Epidermal melanocyte (primary cell): ENCODE data around the gene RRBP1.
"Not testable (repeated sequence)": the region's sequence is repeated elsewhere in the genome, so short reads cannot be mapped to it uniquely, and the experiment has no call there.

Source experiments
- DNase-seq: peaks from one replicate; pipeline ENCODE4 v3.0.0; 2011; ENCODE audit warnings: low spot score; ENCODE audit not compliant: insufficient read length

Gene RRBP1

DNA sequence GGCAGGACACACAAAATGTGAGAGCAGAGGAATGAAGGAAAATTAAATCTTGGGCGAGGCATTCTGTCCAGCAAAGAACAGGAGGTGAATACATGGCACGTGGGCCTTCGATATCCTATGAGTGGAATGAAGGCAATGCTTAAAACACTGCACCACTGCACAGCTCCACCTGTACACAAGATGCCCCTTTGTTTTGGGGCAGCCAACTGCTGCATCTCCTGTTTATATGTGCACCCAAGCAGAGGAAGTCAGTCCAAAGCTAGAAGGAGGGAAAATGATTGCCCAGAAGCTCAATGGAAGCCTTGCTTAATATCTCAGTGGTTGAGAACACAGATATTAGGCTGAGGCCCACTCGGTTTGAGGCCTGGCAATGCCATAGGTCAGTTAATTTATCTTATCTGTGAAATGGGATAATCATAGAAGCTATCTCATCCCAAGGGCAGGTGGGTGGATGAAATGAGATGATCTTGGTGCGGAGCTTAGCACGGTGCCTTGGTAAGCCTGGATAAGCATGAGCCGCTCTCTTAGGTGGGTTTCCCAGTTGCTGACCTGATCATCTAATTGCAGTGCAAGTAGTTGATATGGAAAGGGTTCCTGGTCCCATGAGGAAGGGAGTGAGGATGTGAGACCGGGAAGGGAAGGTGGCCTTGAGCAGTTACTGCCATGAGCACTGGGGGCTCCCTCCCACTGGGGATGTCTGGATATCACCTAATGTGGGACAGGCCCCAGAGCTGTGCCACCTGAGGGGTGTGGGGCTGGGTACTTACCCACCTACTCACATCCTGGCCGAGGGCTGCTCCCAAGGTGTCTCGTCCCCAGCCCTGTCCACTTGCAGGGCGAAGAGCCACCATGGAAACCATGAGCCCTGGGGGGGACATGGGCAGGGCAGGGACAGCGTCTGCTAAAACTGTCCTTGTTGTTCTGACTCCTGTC is 27.6 kb upstream of the RRBP1 start:
- DNase-seq = no peak

DNA sequence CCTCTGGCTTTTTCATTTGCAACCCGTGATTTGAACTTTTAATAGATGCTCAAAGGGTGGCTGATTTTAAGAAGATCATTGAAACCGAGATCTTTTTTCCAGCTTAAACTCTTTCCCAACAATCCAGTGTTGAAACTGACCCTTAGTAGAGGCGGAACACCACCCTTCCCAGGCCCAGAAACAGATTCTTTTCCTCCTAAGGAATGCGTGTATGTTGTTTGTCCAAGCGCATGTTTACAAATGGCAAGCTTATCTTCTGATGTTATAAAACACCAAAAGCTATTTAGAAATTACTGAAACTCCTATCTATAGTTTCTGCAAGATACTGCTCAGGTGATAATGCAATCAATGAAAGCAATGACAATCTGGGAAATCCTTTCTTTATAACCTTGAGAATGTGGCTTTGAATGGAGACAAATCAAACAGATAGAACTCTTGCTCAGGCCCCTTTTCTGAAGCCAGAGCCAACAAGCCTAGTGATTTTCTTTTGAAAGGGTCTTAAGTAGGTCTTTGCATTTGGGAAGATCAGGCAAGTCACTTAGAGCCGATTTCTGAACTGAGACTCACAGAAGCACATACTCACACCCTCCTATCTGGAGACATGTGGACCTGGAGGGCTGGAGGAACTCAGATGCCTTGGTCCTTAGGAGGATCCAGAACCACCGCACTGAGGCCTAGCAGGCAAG is 26.8 kb upstream of the RRBP1 start:
- DNase-seq = no peak

DNA sequence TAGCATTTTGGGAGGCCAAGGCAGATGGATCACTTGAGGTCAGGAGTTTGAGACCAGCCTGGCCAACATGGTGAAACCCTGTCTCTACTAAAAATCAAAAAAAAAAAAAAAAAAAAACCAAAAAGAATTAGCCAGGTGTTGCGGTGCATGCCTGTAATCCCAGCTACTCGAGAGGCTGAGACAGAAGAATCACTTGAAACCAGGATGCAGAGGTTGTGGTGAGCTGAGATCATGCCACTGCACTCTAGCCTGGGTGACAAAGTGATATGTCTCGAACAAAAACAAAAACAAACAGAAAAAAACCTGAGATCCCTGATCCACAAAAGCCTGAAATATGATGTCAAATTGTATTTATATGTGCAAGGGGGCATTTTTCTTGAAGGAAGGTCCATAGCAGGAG is 25.9 kb upstream of the RRBP1 start:
- DNase-seq = not testable (repeated sequence)

DNA sequence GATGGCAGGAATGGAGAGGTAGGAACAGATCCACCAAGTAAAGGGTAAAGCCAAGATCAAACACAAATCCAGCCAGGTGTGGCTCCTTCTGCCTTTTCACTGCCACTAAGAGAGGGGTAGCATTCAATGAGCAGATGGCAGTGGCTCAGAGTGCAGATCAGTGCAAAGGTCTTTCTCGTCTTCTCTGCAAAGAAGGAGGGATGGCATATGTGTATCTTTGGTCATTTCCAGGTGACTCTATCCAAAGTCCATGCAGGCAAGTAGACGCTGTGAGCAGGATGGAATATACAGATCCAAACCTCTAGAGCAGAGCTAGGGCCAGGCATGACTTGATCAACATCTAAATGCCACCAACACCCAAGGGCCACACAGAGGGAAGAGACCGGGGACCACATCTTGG is 24.6 kb upstream of the RRBP1 start:
- no peak for DNase-seq

DNA sequence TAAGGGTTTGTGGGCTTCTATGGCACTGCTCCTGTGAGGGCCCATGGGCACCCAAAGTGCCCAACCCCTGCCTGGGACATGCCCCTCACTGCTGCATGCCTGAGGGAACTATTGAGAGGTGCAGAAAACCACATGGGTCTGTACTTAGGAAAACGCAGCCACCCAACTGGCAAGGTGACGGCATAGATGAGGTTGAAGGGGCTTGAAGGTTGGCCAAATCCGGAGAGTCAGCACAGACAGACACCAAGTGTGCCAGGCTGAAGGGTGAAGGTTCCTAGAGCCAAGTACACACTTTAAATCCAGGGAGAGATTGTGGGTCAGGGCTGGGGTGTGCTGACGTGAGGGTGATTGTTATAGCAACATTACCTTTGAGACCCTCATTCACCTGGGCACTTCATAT is 23.9 kb upstream of the RRBP1 start:
- DNase-seq = no peak

DNA sequence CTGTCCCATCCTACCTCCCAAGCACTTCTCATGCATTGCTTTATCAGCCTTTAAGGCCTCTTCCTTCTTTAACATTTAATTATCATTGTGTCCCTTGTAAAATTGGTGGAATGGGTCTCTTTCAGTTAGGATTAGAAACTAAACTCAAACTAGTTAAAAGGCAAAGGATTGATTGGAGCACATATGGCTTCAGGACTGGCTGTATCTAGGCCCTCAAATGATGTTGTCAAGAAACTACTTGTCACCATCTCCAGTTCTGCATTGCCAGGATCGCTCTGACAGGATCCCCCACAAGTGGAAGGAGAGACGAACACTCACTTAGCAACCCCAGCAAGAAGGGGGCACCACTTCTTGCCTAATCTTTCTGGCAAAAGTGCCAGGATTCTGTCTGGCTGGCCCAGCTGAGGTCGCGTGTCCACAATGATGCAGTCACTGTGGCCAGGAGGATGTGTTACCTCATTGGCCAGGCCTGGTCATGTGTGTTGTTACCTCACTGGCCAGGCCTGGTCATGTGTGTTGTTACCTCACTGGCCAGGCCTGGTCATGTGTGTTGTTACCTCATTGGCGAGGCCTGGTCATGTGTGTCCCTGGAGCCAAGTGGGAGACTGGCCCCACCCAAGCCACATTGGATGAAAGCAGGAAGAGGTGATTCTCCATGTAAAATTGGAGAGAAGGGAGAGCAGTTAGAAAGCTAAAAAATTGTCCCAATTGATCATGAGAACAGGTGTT is 22.7 kb upstream of the RRBP1 start:
- no peak for DNase-seq

DNA sequence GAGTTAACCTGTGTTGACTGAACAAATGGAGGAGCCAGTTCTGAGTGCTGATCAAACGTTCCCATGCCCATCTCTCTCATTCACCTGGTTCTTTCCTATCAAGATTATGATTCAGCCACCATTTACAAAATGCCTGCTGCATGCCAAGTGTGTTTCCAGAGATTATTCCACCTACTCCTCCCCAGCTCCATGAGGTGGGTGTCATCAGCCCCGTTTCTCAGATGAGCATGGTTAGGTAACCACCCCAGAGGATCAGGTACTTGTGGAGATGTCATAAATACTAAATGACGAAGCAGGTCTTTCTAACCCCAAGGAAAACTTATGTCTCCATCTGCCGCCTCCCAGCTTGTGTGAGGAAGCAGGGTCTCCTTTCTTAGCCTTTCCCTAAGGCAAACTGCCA is 19.8 kb upstream of the RRBP1 start:
- DNase-seq = no peak

DNA sequence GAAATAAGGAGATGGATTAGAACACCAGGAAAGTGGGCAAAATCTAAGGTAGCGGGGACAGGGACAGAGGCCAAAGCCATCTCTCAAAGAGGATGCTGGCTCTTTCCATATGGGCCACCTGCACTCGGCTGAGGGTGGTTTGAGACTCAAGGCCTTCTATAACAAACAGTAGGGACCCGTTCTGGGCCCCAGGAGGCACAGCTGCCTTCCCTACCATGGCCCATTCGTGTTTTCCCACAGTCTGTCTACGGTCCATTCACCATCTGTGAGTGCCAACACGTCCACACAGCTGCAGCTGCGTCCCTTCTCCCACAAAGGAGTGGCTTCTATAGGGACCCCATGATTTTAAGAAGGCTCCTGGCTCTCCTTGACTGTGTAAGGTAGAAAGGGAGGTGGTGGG is 18.6 kb upstream of the RRBP1 start:
- DNase-seq = no peak

DNA sequence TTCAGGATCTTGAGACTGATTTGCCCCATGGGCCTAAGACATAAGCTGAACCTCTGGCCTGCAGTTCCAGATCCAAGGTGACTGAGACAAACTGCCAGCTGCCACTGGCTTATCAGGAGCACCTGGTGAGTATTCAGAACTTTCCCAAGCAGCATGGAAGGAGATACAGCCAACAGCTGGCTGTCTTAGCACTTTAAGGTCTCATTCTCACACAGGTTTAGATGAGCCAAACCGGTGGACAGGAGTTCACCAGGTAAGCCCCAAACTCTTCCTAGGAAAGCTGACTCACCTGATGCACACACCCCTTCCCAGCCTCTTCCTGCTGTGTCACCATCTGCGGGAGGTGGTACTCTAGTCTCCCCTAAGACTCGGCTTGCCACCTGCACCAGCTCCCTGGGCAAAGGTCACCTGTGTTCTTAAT is 17.9 kb upstream of the RRBP1 start, which contains the start of gene BANF2:
TSS of gene BANF2 (plus strand) at position 36 of the 421 bp plus-strand sequence. CDS start 25,060 bp downstream, outside the sequence.
- no peak for DNase-seq

DNA sequence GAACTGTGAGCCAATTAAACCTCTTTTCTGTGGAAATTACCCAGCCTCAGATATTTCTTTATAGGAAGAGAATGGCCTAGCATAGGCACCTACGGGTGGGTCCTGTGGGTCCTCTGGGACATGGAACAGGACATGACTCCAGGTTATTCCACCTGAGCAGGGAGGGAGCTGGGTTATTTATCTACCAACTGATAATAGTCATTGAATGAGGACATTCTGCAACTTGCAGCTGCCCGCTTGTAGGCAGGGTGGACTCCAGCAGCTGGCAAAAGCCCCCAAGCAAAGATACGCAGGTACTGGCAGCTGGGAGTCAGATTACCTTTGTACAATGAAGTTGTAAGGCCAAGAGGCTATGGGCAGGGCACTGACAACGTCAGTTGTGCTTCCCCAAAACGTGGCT is 16.3 kb upstream of the RRBP1 start:
- DNase-seq = no peak

DNA sequence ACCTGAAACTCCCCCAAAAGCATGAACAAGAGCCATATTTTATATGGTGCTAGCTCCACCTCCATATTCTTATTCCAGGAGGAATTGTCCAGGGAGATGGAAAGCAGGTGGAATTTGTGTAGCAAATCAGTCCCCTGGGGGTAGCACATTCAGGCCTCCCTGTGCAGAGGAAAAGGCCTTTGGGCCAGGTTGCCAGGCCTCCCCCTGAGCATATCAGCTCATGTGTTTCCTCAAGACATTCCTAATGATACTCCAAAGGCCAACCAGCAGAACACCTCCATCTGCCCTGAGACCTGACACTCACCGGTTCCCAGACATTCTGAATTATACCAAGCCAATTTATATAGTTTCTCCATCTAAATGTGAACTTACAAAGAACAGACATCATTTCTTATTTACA is 15.1 kb upstream of the RRBP1 start:
- DNase-seq = no peak

DNA sequence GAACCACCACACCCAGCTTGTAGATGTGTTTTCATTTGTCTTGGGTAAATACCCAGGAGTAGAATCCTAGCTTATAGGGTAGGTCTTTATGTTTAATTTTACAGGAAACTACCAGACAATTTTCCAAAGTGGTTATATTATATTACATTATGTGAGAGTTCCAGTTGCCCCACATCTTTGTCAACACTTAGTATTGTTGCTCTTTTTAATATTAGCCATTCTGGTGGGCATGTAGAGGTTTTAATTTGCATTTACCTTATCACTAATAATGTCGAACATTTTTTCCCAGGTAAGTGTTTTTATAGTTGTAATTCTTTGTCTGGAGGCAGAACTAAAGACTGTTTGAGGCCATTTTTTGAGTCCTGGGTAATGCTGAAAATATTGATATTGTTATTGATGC is 14.2 kb upstream of the RRBP1 start:
- no peak for DNase-seq

DNA sequence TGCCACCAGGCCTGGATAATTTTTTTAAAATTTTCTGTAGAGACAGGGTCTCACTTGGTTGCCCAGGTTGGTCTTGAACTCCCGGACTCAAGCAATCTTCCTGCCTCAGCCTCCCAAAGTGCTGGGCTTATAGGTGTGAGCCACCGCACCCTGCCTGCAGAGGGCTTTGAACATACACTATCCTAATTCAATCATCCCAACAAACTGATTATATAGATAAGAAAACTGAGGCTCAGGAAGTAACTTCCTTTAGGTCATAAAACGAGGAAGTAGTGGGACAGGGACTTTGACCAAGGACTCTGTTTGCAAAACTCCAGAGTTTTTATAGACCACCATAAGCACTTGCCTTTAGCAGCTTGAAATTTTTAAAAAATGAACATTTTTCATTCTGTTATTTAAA is 12.7 kb upstream of the RRBP1 start:
- DNase-seq = no peak

DNA sequence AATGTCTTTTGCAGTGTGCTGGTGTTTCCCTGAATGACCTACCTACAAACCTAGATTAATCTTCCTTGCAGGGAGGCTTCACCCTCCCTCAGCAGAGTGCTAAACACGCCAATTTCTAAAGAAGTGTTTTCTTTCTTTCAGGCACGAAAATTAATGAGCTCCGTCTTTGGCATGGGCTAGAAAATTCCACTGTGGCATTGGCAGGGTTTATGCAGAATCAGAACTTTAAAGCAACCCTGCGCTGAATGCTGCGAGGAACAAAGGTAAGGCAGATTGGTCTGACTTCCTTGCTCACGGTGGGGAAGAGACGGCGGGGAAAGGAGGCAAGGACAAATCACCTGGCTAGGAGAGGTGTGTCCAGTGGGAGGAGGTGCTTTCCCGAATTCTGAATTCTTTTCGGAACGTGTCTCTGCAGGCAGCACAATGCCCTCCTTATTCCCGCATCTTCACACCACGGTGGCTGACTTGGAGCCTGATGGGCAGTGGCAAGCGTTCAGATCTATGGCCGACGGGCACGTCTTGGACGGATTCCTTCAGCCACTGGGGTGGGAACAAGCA is 11.5 kb upstream of the RRBP1 start:
- DNase-seq = no peak

DNA sequence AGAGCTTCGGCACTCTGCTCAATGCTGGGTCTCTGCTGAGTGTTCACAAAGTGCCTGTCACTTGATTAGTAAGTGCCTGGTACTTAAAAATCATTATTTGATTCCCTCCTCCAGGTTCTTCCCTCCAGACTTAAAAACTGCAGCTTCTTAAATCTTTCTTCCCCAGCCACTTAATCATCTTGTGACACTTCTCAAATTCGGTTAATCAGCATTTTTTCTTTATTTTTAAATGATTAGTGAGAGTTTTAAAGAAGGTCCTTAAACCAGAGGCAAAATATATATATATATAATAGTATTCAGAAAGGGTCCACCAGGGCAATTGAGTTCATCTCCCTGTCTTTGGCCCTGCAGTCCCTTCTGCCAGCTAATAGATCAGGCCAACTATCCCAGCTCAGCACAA is 9.7 kb upstream of the RRBP1 start:
- DNase-seq = no peak

DNA sequence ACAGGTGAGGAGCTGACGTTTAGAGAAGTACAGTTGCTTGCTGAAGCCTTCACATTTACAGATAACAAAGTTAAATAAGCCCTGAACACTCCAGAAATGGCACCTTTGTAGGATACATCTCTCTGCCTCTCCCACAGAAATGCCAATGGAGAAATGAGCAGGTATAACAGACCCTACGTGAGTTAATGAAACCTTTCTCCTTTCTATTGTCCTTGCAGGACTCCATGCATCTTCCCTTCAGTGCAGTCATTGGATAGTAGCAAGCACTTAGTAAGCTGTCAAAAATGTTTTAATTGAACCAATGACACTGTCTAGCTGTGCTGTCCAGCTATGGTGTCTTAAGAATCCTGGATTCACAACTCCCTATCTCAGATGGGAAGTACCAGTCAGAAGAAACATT is 8.1 kb upstream of the RRBP1 start:
- DNase-seq = no peak

DNA sequence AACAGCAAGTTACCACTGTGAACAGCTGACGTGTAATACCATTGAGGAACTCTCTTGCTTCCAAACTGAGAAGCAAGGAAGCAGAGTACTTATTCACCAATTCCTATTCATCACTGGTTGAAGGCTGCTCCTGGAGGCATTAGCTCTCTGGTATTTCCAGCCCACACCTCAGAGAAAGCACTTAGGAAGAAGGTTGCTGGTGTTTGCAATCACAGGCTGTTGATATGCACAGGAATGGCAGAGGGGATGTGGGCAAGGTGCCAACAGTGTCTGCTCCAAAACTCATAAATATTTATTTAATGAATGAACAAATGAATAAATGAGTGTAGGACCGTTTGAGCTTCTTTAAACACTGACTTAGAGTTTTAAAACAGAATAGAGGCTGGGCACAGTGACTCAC is 6.9 kb upstream of the RRBP1 start:
- no peak for DNase-seq

DNA sequence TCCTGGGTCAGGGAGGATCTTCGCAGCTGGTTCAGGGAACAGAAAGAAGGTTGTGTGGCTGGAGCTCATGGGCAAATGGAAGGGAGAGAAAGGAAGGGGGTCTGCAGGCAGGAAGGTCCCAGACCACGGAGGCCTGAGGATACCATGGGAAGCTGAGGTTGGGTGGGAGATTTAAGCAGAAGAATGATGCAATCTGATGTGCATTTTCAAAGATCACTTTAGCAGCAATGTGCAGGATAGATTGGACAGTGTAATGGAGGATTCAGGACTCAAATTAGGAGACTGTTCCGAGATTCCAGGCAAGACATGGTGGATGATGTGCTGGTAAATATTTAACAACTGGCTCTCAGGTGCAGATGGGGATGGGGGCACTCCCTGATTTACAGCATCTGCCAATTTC is 5.8 kb upstream of the RRBP1 start:
- DNase-seq = no peak

DNA sequence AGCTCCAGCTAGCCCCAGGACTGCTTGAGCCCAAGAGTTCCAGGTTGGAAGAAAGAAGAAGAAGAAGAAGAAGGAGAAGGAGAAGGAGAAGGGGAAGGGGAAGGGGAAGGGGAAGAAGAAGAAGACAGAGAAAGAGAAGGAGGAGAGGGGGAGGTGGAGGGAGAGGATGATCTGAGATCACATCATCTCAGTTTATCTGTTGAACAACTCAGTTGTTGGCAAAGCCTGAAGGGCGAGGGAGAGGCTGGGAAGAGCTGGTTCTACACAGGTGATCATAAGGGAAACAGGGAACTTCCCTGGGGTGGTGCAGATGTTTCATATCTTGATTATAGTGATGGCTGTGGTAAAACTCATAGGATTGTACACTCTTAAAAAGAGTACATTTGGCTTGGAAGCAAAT is 3.1 kb upstream of the RRBP1 start:
- no peak for DNase-seq

DNA sequence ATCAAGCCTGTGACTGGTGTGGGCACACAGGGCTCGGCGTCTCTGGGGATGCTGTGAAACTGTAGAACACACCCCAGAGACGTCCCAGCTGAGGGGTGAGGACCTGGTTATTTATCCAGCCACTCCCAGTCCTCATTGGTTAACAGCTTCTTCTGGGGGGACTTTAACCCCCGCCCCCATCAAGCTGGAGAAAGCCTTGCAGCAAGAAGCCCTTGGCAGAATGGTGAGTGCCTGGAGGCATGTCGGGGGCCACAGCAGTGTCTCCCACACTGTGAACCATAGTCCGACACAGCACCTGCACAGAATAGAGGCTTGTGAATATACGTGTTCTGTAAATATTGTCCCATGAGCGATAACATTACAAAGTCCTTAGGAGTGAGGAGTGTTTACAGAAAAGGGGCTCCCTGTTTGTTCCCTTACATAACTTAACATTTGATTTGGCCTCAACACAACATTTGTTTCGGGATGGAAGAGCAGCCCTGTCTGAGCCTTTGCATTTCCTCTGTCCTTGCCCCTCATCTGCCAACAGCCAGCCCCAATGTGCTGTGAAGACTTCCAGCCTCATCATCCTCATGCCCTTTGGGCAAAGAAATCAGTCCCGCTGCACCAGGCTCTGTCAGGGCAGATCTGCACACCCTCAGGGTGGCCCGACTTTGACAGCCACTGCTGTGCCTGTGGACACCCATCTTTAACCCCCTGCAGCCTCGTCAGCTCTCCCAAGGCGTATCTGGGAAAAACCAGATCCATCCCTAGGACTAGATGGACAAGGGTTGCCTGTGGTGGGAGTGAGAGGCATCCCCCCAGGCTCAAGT is 2.2 kb upstream of the RRBP1 start:
- no peak for DNase-seq
